Mucosa of descending colon (tissue), 3 donors: ENCODE data around the gene ROBO1. TPM values are rescaled to one million over a fixed set of nuclear protein-coding genes. Genes with fewer than 3 reads are reported as not detected.

Experiments
- ATAC-seq: fragments of 200-7000 bp; cut with Tn5 transposase; one replicate; pipeline ENCODE4 v1.9.1; 2020; ENCODE audit warnings: mild to moderate bottlenecking, moderate library complexity
- DNase-seq, 3 donors: peaks; one replicate each; pipeline ENCODE4 v3.0.0-alpha.2; 2020
- H3K36me3 ChIP-seq: fragments of 200-600 bp; one replicate; pipeline ENCODE4 v1.8.0; 2021; ENCODE audit warnings: low read depth, mild to moderate bottlenecking
- H3K4me1 ChIP-seq: fragments of 200-600 bp; one replicate; pipeline ENCODE4 v1.8.0; 2021; ENCODE audit warnings: low read depth, mild to moderate bottlenecking
- H3K4me3 ChIP-seq: fragments of 200-600 bp; one replicate; pipeline ENCODE4 v1.8.0; 2021; ENCODE audit warnings: mild to moderate bottlenecking
- H3K9me3 ChIP-seq: fragments of 200-600 bp; one replicate; pipeline ENCODE4 v1.8.0; 2021; ENCODE audit warnings: mild to moderate bottlenecking
- intact Hi-C, 2 donors: fragments of 100-400 bp; cut with DNase I in 1 of 2; cut with micrococcal nuclease in 1 of 2; formaldehyde crosslinking; loops; one replicate each; pipeline versions ENCODE4 v1.11.0 to v1.11.1; 2022; cut with DNase I, micrococcal nuclease
- total RNA-seq, 3 donors: library from RNA; stranded (reverse); fragmentation: NEBNext Ultra II Directional in 2 of 3; extraction: Animal tissue kit (Norgen Biotek cat#: 25700) in 2 of 3; gene quantifications; one replicate each; pipeline versions ENCODE4 v1.2.1 to v1.2.4, GENCODE V29; 2021 to 2023
- TF ChIP-seq, protein P1 (sequence below): fragments of 200-600 bp; IDR thresholded peaks from one replicate; pipeline ENCODE4 v1.8.0; 2022; ENCODE audit warnings: antibody characterized with exemption, mild to moderate bottlenecking
- donor health status: DM: no; HTN: no; CAD: no; lungs with moderate emphysema.
- donor health status: DM: no; HTN: no; CAD: no.
- donor health status: DM: no; HTN: yes; CAD: no.

The ROBO1 gene
- total RNA-seq, 3 donors from 2014 or later = 4.3 to 22.7 (median 10.1) TPM

DNA sequence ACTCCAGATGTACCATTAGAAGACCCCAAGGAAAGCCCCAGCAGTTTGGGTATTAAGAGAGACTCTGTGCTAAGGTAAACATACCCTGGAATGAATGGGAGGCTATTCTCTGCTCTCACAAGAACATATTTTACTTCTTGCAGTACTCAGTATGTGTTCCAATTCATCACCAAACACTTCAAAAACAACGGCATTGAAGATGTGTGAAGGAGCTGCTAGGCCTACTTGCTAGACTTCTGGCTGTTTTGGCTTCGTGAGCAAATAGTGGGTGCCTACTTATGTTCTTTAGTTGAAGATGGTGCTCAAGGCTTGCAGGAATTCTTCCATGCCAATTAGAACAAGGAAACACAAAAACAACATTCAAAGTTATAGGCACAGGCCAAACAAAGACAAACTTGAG, 514.5 kb downstream of the ROBO1 start:
- ATAC-seq (no peak), DNase-seq (no peak)
- TF ChIP-seq, protein P1, sequence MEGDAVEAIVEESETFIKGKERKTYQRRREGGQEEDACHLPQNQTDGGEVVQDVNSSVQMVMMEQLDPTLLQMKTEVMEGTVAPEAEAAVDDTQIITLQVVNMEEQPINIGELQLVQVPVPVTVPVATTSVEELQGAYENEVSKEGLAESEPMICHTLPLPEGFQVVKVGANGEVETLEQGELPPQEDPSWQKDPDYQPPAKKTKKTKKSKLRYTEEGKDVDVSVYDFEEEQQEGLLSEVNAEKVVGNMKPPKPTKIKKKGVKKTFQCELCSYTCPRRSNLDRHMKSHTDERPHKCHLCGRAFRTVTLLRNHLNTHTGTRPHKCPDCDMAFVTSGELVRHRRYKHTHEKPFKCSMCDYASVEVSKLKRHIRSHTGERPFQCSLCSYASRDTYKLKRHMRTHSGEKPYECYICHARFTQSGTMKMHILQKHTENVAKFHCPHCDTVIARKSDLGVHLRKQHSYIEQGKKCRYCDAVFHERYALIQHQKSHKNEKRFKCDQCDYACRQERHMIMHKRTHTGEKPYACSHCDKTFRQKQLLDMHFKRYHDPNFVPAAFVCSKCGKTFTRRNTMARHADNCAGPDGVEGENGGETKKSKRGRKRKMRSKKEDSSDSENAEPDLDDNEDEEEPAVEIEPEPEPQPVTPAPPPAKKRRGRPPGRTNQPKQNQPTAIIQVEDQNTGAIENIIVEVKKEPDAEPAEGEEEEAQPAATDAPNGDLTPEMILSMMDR = no peak
- intact Hi-C loops = no loop called here
- Histone ChIP-seq H3K4me1 (no peaks in the 10 kb centered on the region), H3K4me3 (no peak overlapping the region), H3K9me3 (no peaks in the 10 kb centered on the region), H3K36me3 (no peaks in the 10 kb centered on the region)

- Histone ChIP-seq H3K4me3 (no peak overlapping the region), H3K4me1 (no peaks in the 10 kb centered on the region), H3K36me3 (no peaks in the 10 kb centered on the region), H3K9me3 (no peaks in the 10 kb centered on the region)
- ATAC-seq (no peak), DNase-seq (no peak)
- TF ChIP-seq, protein P1 = no peak
- intact Hi-C loops = no loop called here
Observed at GRCh38 chr3:79250746-79251145, 517.1 kb downstream of the ROBO1 start.

GRCh38 chr3:79249701-79250100, 518.1 kb downstream of the ROBO1 start:
- Histone ChIP-seq H3K4me3 (no peak overlapping the region), H3K36me3 (no peaks in the 10 kb centered on the region), H3K4me1 (no peaks in the 10 kb centered on the region), H3K9me3 (no peaks in the 10 kb centered on the region)
- no peak for DNase-seq
- intact Hi-C loops = no loop called here
- no peak for ATAC-seq
- TF ChIP-seq, protein P1 = no peak

DNA sequence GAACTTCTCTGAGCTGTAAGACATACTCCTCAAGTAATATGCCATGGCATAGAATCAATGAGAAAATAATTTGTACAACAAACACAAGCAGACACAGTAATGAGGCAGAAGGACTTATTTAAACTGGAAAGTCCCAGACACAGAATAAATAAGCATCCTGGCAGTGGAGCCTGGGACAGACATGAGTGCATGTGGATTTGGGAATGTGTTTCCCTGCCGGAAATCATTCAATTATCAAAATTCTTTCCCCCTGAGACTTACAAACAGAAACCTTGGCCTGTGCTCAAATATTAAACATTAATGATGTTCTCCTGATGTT, 520.1 kb downstream of the ROBO1 start:
- DNase-seq (no peak), ATAC-seq (no peak)
- H3K9me3 ChIP-seq = no peaks in the 10 kb centered on the region
- intact Hi-C loops = no loop called here
- TF ChIP-seq, protein P1 = no peak
- H3K4me3 ChIP-seq = no peak overlapping the region
- no peaks in the 10 kb centered on the region for H3K4me1 ChIP-seq
- H3K36me3 ChIP-seq = no peaks in the 10 kb centered on the region

- Histone ChIP-seq H3K36me3 (no peaks in the 10 kb centered on the region), H3K9me3 (peaks cover 1% of the 10 kb centered on the region), H3K4me3 (no peak overlapping the region), H3K4me1 (no peaks in the 10 kb centered on the region)
- DNase-seq = no peak
- TF ChIP-seq, protein P1 = no peak
- intact Hi-C loops = no loop called here
- no peak for ATAC-seq
Observed at GRCh38 chr3:79246875-79247724, 520.7 kb downstream of the ROBO1 start.
